Stimulated activated effector memory CD8-positive, alpha-beta T cell treated with anti-CD3 and anti-CD28 coated beads, Interleukin-12 subunit alpha, Interleukin-12 subunit beta, amount 100 ng/mL, for 72 hours (primary cell): ENCODE results near the gene CHRNB4.

Source experiments
- ATAC-seq: fragments of 150-1000 bp; cut with Tn5 transposase; 2 replicates; pipeline ENCODE4 v1.10.0; 2021
- DNase-seq, 2 donors: peaks; one replicate each; pipeline ENCODE4 v3.0.0; 2021 to 2022; ENCODE audit warnings: low spot score in 2 of 2
- H3K27ac Mint-ChIP-seq: one replicate; pipeline ENCODE4 v1.8.0; 2022; ENCODE audit warnings: mild to moderate bottlenecking, mixed read lengths
- H3K36me3 Mint-ChIP-seq: one replicate; pipeline ENCODE4 v1.8.0; 2022; ENCODE audit warnings: mild to moderate bottlenecking, mixed read lengths
- H3K4me1 Mint-ChIP-seq: one replicate; pipeline ENCODE4 v1.8.0; 2022; ENCODE audit warnings: mixed read lengths
- H3K4me3 Mint-ChIP-seq: one replicate; pipeline ENCODE4 v1.8.0; 2022; ENCODE audit warnings: mild to moderate bottlenecking, mixed read lengths
- H3K9me3 Mint-ChIP-seq: one replicate; pipeline ENCODE4 v1.8.0; 2022; ENCODE audit warnings: mixed read lengths

The CHRNB4 gene

DNA sequence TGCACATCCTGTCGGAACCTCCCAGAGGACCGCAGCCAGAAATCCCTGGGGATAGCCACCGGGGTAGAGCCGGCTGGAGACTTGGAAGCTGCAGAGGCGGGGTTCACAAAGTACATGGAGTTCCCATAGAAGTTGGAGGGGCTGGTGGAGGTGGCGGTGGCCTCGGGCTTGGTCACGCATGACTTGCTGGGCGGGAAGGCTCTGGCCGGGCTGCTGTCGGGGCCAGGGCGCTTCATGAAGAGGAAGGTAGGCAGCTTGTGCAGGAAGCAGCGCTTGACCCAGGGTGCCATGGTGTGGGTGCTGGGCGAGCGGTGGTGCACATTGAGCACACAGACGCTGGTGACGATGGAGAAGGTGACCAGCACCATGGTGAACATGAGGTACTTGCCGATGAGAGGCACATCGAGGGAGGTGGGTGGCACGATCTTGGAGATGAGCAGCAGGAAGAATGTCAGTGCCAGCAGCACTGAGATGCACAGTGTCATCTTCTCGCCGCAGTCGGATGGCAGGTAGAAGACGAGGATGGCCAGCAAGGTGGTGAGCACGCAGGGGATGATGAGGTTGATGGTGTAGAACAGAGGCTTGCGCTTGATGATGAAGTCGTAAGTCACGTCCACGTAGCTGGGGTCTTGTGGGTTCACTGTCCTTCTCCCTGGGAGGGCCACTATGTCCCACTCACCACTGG lies 11.8 kb downstream of the CHRNB4 start:
- Mint-ChIP-seq H3K27ac (no peak overlapping the region), H3K36me3 (no peaks in the 10 kb centered on the region), H3K9me3 (peaks cover 9% of the 10 kb centered on the region), H3K4me3 (no peak overlapping the region), H3K4me1 (no peaks in the 10 kb centered on the region)
- no peak for DNase-seq
- ATAC-seq = no peak

DNA sequence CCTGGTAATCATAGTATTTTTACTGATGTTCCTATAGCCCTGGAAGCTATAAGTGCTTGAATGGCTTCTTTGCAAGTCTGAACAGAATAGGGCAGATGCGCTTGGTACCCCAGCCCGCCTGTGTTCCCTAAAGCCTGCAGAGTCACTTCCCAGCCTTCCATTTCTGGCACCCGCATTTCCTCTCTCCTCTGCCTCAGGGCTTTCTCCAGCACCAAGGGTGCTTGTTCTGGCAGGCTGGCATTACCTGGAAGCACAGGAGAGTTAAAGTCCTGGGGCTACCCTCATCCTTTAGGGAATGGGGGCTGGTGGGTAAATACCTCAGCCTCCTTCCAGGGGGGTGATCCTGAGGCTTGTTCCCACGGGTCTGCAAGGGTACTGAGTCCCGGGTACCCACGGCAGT lies 12.8 kb downstream of the CHRNB4 start:
- Mint-ChIP-seq H3K36me3 (no peaks in the 10 kb centered on the region), H3K9me3 (peaks cover 4% of the 10 kb centered on the region), H3K27ac (no peak overlapping the region), H3K4me1 (no peaks in the 10 kb centered on the region), H3K4me3 (no peak overlapping the region)
- DNase-seq (no peak), ATAC-seq (no peak)

DNA sequence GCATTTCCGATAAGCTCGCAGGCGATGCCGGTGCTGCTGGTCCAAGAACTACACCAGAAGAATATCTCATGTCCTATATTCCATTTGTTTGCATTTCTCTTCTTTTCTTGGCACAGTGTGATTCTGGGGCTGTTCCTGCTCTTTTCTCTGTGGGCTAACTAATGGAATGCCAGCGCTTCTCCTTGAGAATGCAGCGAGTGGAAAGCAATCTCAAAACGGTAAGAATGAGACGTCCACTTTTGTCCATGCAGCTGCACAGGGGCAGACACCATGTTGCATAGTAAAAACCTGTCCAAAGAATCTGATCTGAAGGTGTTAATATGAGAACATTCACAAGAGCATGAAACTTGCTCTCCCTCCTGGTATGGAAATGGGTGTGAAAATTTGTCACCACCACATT lies 13.7 kb downstream of the CHRNB4 start:
- no peaks in the 10 kb centered on the region for H3K4me1 Mint-ChIP-seq
- no peaks in the 10 kb centered on the region for H3K36me3 Mint-ChIP-seq
- no peak overlapping the region for H3K27ac Mint-ChIP-seq
- no peaks in the 10 kb centered on the region for H3K9me3 Mint-ChIP-seq
- DNase-seq (no peak), ATAC-seq (no peak)
- H3K4me3 Mint-ChIP-seq = no peak overlapping the region

DNA sequence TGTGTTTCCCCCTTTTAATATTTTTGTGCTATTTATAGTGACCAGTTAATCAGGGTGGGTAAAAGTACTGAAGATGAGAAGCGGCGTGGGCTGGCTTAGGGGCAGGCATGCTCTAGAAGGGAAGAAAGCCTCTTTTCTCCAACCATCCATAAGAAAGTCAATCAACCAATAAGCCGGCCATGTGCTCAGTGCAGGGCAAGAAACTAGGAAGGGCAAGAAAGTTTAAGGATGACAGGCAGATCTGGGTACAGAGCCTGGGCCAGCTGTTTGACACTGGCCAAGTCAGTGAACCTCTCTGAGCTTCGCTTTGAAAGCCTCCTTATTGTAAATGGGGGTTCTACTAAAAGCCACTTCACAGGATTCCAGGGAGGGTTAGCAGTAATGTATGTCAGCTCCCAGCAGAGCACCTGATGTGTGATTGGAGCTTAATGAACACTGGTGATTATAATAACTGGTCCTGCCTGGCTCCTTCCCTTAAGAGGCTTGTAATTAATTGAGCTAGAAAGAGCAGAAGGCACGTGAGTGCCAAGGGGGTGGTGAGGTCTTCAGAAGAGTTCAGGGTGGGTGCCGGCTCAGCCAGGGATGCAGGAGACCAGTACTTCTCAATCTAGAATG lies 14.5 kb downstream of the CHRNB4 start:
- Mint-ChIP-seq H3K36me3 (no peaks in the 10 kb centered on the region), H3K4me3 (no peak overlapping the region), H3K4me1 (no peaks in the 10 kb centered on the region), H3K27ac (no peak overlapping the region), H3K9me3 (no peaks in the 10 kb centered on the region)
- ATAC-seq (no peak), DNase-seq (no peak)

DNA sequence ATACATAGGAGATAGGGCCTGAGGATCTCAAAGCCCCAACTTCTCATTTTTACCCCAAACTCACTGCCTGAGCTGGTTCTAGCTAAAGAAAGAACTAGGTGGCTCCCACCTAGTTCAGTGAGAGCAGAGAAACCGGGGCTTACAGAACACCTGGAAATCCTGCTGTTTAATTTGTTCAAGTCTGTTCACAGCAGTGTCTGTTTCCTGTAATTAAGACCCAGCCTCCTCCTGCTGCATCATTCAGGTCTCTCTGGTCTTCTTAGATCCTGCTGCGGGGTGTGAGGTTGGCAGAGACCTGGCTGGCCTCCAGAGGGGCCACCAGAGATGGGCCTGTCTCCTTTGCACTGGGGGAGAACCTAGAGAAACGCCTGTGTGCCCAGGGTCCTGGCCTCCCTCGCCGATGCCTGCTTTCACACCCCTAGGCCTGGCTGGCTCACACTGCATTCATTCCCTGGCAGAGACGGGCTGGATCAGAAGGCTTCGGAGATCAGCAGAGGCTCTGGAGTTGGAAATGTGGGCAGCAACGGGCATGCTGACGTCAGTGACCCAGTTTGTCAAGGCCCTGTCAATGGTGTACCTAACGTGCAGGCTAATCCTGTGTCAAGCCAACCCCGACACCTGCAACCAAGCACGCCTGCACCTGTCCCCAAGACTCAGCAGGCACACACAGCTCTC lies 15.3 kb downstream of the CHRNB4 start:
- Mint-ChIP-seq H3K4me1 (no peaks in the 10 kb centered on the region), H3K36me3 (no peaks in the 10 kb centered on the region), H3K9me3 (no peaks in the 10 kb centered on the region), H3K27ac (no peak overlapping the region), H3K4me3 (no peak overlapping the region)
- ATAC-seq (no peak), DNase-seq (no peak)

DNA sequence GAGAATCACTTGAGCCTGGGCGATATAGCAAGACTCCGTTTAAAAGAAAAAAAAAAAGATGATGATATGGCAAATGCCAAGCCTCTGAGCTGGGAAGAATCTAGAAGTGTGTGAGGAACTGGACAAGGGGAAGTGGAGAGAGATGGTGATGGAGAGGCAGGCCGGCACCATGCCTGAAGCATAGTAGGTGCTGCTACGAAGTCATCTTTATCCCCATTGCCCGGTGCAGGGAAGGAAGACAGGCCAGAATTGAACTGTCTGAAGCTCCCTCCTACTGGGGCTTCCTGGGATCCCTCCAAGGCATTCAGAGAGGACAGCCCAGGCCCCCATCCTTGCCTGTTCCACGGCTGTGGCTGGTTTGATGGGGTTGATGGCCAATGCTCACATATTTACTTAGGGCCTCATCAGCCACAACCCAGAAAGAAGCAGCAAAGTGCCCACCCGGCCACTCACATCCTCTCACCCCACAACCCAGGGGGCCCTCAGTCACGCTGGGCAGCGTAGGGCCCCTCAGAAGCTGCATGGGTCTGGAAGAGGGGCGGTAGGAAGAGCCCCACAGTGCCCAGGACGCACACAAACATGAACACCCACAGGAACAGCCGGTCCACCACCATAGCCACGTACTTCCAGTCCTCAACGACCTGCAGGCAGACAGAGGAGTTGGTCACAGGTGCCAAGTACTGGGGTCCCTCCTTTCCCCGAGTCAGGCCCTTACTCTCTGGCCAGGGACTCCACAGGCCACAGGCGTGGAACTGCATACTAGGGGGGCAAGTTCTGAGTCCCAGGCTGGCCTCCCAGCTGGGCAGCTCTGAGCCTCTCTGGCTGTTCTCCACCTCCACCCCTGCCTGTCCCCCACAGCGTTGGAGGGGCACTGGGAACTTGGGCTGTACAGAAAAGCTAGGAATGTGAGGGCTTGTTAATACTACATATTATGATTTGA lies 16.1 kb downstream of the CHRNB4 start:
- DNase-seq = no peak
- ATAC-seq = no peak
- Mint-ChIP-seq H3K4me3 (no peak overlapping the region), H3K36me3 (no peaks in the 10 kb centered on the region), H3K4me1 (no peaks in the 10 kb centered on the region), H3K9me3 (no peaks in the 10 kb centered on the region), H3K27ac (no peak overlapping the region)

DNA sequence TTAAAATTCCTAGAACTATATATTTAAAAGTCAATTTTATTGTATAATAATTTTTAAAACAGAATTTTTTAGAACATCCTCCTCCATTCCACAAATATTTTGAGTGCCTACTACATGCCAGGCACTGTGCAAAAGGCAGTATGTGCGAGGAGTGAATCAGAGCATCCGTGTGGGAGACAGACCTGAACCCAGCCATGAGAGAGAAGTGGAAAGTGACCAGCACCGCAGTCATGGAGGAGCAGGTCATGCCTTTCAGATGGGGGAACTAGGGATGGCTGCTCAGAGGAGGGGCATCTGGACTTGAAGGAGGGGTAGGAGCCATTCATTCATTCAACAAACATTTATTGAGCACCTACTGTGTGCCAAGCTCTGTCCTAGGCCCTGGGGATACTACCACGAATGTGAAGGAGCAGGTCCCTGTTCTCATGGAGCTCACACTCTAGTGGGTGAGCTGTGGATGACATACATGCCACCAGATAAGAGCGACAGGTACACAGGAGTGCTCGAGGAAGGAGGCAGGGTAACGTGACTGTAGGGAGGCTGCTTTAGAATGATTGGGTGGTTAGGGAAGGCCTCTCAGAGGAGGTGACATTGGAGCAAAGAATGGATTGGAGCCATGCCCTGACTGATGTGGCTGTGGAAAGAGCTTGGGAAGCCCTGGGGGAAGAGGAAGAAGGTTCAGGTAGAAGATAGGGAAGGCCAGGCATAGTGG lies 17.1 kb downstream of the CHRNB4 start:
- H3K4me3 Mint-ChIP-seq = no peak overlapping the region
- H3K4me1 Mint-ChIP-seq = peaks cover 5% of the 10 kb centered on the region
- H3K9me3 Mint-ChIP-seq = no peaks in the 10 kb centered on the region
- no peak for DNase-seq
- no peak for ATAC-seq
- H3K27ac Mint-ChIP-seq = no peak overlapping the region
- H3K36me3 Mint-ChIP-seq = no peaks in the 10 kb centered on the region

DNA sequence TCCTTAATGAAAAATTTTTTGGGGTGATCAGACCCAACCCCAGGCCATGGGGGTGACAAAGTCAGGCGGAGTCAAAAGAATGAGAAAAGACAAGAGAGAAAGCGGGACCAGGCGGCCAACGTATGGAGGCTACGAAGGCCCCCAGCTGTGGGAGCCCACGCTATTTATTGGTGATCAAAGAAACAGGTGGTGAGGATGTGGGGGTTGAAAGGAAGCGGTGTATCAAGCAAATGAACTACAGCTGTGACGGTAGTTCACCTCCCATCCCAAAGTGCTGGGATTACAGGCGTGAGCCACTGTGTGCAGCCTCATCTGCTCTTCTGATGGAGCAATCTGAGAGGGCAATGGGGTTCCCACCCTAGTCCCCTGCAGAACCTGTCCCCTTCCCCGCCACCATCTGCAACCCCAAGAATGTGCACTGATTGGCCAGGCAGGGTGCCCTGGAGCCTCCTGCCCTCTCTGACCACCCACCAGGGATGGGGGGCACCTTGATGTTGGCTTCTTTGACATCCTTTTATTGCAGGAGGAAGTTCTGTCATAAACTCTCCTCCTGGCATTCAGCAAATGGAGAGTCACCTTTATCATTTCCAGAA lies 19.1 kb downstream of the CHRNB4 start:
- Mint-ChIP-seq H3K4me1 (peaks cover 5% of the 10 kb centered on the region), H3K27ac (no peak overlapping the region), H3K9me3 (no peaks in the 10 kb centered on the region), H3K36me3 (no peaks in the 10 kb centered on the region), H3K4me3 (peak overlapping the region; percentile 4)
- DNase-seq (no peak), ATAC-seq (no peak)

DNA sequence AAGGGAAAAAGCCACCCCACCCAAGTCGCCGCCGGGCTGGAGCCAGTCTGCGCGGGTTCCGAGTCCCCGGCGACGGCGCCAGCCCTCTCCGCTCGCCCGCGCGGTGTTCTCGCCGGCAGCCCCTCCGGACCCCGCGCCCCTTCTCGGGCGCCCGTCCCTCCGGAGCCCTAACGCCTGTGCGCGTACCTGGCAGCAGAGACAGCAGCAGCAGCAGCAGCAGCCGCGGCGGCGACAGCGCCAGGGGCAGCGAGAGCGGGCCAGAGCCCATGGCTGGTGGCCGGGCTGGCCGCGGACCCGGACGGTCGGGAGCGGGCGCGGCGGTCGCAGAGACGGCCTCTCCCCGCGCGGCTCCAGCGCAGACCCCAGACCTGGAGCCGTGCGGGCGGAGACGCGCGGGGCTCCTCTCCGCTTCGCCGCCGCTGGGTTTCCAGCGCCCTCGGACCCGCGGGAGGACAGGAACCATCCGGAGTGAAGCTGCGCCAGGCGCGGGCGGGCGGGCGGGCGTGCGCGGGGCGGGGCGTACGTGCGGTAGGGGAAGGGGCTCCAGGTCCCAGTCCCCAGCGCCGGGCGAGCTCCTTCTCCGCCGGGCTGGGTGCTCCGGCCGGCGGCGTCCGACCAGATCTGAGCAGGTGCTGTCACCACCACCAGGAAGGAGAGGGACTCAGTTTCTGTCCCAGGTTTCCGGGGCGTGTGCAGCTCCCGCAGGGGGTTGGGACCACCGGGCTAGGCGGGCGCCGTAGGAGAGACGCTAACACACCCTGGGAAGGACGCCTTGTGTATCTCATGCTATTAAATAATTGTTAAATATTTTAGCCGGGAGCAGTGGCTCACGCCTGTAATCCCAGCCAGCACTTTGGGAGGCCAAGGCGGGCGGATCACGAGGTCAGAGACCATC lies 20.2 kb downstream of the CHRNB4 start, which contains the start of gene CHRNA3:
Gene CHRNA3, minus strand, starts transcription at position 470 of the 895 bp plus-strand sequence. Its CDS starts 202 bp downstream, at position 268.
- DNase-seq (no peak), ATAC-seq (no peak)
- Mint-ChIP-seq H3K36me3 (no peaks in the 10 kb centered on the region), H3K4me3 (peak within 1 kb of the TSS; percentile 4), H3K4me1 (peaks cover 5% of the 10 kb centered on the region), H3K9me3 (no peaks in the 10 kb centered on the region), H3K27ac (no peak within 1 kb of the TSS)

DNA sequence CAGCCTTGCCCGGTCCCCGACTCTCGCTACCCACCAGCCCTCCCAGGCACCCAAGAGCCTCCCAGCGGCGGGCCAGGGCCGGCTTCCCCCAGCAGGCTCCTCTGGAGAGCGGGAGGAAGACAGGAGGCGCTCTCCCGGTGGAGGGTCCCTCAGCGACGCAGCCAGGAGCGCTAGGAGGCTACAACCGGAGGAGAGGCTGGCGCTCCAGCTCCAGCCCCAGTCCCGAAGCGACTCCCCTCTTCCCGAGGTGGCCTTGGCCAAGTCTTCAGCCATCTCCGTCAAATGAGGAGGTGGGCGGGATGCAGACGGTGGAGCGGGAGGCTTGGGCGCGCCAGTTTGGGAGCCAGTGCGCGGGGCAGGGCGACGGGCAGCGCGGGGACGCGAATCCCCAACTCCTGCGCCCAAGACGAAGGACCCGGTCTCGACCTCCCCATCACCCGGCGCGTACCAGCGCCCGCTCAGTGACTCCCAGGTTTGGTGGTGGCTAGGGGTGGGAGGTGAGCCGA lies 20.9 kb downstream of the CHRNB4 start:
- H3K27ac Mint-ChIP-seq = no peak overlapping the region
- no peak overlapping the region for H3K4me3 Mint-ChIP-seq
- no peaks in the 10 kb centered on the region for H3K36me3 Mint-ChIP-seq
- no peaks in the 10 kb centered on the region for H3K9me3 Mint-ChIP-seq
- DNase-seq (no peak), ATAC-seq (no peak)
- peaks cover 5% of the 10 kb centered on the region for H3K4me1 Mint-ChIP-seq

DNA sequence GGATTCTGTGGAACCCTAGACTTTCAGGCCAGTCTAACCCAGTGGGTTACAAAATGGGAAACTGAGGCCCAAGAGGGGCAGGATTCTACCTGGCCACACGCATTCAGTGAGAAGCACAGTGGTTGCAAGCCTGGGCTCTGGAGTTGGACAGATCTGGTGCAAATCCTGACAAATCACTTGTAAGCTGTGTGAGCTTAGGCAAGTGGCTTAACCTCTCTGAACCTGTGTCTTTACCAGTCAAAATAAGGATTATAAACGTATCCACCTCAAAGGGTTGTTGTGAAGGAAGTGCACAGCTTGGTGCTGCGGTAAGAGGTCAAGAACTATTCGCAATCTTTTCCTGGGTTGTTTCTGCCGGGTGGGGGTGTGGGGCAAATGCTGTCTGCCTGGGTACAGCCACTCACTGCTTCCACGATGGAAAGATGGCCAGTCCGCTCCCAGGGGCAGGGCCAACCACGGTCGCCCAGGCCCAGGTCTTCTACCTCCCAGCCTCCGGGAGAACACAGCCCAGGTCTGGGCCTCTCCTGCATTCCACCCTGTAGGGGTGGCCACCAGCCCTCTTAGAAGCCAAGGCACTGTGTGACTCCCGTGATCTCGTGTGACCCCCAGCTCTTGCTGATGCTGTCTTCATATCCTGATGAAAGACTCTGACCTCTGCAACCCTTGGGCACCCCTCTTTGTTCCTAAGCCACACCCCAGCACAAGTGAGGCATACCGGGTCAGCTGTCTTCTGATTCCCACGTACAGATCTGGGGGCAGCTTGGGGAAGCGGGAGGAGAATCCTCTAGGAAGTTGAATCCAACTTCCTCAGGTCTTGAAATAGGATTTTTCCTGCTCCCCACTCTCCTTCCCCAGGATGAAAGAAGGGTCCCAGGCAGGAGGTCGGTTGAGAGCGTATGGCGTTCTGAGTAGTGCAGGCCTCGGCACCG lies 21.7 kb downstream of the CHRNB4 start:
- DNase-seq = no peak
- H3K9me3 Mint-ChIP-seq = no peaks in the 10 kb centered on the region
- ATAC-seq = no peak
- no peaks in the 10 kb centered on the region for H3K36me3 Mint-ChIP-seq
- no peak overlapping the region for H3K27ac Mint-ChIP-seq
- peaks cover 5% of the 10 kb centered on the region for H3K4me1 Mint-ChIP-seq
- no peak overlapping the region for H3K4me3 Mint-ChIP-seq

DNA sequence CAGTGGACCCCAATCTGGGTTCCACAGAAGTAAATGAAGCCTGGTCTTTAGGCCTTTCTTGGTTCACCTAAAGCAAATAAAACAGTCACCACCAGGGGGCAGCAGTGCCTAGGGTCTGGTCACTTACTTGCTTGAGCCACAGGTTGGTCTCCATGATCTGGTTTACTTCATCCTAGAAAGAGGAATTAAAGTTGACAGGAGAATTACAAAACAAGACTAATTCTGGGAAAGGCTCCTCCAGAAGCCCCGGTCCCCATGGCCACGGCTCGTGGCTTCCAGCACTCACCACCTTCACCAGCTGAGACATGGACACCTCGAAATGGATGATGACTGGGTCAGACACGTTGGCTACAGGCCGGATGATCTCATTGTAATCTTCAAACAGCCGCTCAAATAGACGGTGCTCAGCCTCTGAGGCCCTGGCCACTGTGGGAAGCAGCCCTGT lies 22.5 kb downstream of the CHRNB4 start:
- Mint-ChIP-seq H3K4me3 (no peak overlapping the region), H3K27ac (no peak overlapping the region), H3K4me1 (peaks cover 5% of the 10 kb centered on the region)

DNA sequence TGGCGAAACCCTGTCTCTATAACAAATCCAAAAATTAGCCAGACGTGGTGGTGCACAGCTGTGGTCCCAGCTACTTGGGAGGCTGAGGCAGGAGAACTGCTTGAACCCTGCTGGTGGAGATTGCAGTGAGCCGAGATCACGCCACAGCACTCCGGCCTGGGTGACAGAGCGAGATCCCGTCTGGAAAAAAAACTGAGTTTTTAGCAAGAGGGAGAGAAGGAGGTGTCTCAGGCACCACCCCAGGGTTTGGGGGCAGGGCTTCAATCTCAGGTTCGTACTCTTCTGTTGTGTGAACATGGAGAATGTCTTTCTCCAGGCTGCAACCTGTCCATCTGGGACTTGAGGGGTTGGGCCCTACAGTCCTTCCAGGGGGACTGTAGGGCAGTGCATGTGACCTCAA lies 22.9 kb downstream of the CHRNB4 start:
- Mint-ChIP-seq H3K27ac (no peak overlapping the region), H3K4me1 (peaks cover 5% of the 10 kb centered on the region), H3K36me3 (no peaks in the 10 kb centered on the region), H3K9me3 (no peaks in the 10 kb centered on the region), H3K4me3 (no peak overlapping the region)
- no peak for ATAC-seq
- no peak for DNase-seq

More for the DNA sequence above, 22.5 kb downstream of the CHRNB4 start:
- Mint-ChIP-seq H3K36me3 (no peaks in the 10 kb centered on the region), H3K9me3 (no peaks in the 10 kb centered on the region)
- peak; percentile 61 for ATAC-seq
- DNase-seq = peak; percentile 83 to 91
